Fibroblast of the aortic adventitia (primary cell): ENCODE measurements around the gene IL12RB1. TPM values are rescaled to one million over a fixed set of nuclear protein-coding genes. Genes with fewer than 3 reads are reported as not detected.

Experiments used
- DNase-seq: peaks from one replicate; pipeline ENCODE4 v3.0.0-alpha.2; 2010; ENCODE audit warnings: low read depth
- H3K4me3 ChIP-seq: 2 replicates; pipeline ENCODE4 v1.5.1; 2011; ENCODE audit warnings: low read depth, mild to moderate bottlenecking, control low read depth, low read length, moderate library complexity
- total RNA-seq: library from RNA; depleted of rRNA; stranded (reverse); fragments of >200 nt; gene quantifications from 2 replicates; pipeline ENCODE4 v1.2.3, GENCODE V29; 2012; ENCODE audit warnings: low replicate concordance
- TF ChIP-seq, protein P1 (sequence below): IDR thresholded peaks from 2 replicates; pipeline ENCODE4 v1.5.1; 2011; ENCODE audit warnings: mild to moderate bottlenecking, low read length, control low read depth, inconsistent platforms; ENCODE audit not compliant: insufficient read depth

IL12RB1 gene
- total RNA-seq, 1 donor, result not detected

DNA sequence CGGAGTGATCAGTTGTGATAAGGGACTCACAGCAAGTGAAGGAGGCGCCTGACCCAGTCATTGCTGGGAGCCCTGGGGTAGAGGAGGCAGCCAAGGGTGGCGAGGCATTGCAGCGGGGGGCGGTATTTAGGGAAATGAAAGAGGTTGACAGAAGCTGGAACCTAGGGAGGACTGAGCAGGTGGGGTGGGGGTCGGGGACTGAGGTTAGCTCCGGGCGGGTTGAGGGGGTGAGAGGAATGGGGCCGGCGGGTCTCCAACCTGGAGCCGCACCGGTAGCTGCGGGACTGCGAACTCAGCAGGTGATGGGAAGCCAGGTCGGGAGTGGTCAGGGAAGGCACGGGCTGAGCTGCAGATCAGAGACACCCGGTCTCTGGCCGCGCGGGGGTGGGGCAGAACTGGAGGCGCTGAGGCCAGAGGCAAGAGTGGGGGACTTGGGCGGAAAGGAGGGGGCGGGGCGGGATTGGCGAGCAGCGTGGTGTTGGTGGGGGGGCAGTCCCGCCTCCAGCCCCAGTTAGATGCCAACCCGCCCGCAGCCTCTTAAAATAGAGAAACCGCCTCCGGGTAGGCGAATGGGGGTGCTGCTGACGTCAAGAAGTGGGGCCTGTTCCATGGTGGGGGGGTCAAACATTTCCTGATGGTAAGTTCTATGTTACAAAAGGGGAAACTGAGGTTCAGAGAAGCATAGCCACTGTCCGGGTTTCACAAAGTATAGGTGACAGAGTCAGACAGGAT, 12.3 kb upstream of the IL12RB1 start:
- TF ChIP-seq, protein P1, sequence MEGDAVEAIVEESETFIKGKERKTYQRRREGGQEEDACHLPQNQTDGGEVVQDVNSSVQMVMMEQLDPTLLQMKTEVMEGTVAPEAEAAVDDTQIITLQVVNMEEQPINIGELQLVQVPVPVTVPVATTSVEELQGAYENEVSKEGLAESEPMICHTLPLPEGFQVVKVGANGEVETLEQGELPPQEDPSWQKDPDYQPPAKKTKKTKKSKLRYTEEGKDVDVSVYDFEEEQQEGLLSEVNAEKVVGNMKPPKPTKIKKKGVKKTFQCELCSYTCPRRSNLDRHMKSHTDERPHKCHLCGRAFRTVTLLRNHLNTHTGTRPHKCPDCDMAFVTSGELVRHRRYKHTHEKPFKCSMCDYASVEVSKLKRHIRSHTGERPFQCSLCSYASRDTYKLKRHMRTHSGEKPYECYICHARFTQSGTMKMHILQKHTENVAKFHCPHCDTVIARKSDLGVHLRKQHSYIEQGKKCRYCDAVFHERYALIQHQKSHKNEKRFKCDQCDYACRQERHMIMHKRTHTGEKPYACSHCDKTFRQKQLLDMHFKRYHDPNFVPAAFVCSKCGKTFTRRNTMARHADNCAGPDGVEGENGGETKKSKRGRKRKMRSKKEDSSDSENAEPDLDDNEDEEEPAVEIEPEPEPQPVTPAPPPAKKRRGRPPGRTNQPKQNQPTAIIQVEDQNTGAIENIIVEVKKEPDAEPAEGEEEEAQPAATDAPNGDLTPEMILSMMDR, result no peak
- no peak for DNase-seq
- H3K4me3 ChIP-seq, result no peak overlapping the region

DNA sequence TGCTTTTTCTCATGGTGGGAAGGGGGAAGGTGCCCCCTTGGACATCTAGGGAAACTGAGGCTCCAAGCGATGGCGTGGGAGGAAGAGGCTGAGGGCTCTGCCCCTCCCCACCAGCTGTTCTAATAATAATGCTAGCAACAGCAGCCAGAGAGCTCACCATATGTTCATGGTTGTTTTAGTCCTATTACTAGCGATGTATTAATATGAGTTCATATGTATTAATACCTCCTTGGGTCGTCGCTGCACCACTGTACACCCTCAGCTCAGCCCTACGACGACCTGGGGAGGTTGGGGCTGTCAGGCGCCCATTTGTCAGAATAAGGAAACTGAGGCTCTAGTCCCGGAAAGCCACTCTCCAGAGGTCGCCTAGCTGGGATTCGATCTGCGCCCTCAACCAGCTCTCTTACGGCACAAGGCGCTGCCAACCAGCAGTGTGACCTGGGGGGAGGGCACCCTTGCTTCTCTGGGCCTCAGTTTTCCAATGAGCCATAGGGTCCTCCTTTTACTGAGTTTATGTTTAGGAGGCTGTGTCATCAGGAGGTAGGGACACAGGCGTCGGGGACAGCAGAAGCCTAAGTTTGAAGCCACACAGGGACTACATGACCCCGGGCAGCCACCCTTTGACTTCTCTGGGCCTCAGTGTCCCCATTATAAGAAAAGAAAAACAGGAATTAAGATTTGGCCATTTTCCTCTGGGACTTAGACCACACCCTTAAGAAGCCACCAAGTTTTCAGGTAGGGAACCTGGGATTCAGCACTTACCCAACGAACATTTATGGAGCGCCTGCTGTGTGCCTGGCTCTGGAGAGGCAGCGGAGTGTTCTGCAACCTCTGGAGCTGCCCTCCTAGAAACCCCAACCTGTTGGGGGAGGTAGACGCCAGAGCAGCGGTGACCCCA, 11.5 kb upstream of the IL12RB1 start:
- DNase-seq, result no peak

DNA sequence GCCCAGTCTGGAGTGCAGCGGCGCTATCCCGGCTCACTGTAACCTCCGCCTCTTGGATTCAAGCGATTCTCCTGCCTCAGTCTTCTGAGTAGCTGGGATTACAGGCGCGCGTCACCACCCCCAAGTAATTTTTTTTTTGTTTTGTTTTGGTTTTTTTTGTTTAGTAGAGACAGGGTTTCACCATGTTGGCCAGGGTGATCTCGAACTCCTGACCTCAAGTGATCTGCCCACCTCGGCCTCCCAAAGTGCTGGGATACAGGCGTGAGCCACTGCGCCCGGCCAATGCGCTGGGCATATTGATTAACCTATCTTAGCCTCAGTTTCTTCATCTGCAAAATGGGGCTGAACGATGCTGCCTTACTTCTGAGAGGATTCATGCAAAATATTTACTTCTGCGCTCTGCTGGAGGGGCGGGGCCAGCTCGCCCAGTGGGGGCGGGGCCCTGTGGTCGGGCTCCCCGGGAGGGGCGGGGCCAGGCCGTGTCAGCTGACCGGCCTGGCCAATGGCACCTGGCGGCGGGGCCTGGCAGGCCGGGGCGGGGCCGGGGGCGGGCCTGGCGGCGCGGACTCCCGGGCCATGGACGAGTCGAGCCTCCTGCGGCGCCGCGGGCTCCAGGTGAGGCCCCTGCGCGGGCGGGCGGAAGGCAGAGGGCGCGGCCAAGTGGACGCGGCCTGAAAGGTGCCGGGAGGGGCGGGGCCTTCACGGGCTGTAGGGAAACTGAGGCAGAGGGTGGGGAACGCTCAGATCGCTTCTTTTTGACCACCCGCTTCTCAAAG, 10.7 kb upstream of the IL12RB1 start, which contains the start of gene MAST3:
Gene MAST3 (plus strand): TSS at position 562 of the 776 bp plus-strand sequence. CDS start 15 bp downstream, at position 577.
- peak within 1 kb of the TSS; percentile 69 for H3K4me3 ChIP-seq
- peak; percentile 58 for DNase-seq
- TF ChIP-seq, protein P1, result no peak

More for the DNA sequence above, 11.5 kb upstream of the IL12RB1 start:
- TF ChIP-seq, protein P1, result no peak
- H3K4me3 ChIP-seq, result peak overlapping the region; percentile 69

DNA sequence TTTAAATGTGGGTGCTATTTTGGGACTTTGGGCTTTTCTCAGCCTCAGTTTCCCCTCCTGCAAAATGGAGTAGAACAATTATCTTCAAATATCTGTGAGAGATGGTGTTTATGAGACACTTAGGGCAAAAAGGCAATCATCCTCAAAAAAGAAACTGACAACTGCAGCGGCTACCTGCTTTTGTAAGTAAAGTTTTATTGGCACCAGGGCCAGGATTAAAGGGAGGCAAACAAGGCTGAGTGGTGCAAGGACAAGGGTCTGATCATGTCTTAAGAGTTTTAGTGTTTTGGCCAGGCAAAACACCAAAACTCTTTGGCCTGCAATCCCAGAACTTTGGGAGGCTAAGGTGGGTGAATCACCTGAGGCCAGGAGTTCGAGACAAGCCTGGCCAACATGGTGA, 9.5 kb upstream of the IL12RB1 start:
- DNase-seq, result no peak
- no peak overlapping the region for H3K4me3 ChIP-seq
- TF ChIP-seq, protein P1, result no peak

DNA sequence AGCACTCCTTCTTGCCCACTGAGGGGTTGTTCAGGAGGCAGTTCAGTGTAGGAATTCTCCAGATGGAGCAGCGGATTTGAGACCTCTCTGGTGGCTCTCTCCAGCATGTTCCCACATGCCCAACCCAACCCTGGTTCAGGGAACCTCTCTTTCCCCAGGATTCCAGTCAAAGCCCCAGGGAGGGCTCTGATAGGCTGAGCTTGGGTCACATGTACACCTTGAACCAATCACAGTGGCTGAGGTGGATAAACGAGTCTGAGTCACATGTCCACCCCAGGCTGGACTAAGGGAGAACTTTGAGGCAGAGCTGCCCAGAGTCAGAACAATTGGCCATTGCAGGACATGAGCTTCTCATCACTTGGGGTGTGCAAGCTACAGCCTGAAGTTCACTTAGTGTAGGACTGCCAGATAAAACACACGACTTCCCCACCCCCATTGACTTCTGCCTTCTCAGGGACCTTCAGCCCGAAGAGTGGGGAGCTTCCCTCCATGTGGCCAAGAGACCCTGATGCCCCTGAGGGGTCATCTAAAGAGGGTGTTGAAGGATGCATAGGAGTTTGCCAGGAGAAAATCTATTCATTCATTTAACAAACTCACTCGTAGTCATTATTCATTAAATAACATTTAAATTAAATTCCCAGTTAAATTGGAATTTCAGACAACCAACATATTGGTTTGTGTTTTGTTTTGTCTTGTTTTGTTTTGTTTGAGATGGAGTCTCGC, 6.9 kb upstream of the IL12RB1 start:
- no peak overlapping the region for H3K4me3 ChIP-seq
- TF ChIP-seq, protein P1, result no peak
- peak; percentile 39 for DNase-seq

DNA sequence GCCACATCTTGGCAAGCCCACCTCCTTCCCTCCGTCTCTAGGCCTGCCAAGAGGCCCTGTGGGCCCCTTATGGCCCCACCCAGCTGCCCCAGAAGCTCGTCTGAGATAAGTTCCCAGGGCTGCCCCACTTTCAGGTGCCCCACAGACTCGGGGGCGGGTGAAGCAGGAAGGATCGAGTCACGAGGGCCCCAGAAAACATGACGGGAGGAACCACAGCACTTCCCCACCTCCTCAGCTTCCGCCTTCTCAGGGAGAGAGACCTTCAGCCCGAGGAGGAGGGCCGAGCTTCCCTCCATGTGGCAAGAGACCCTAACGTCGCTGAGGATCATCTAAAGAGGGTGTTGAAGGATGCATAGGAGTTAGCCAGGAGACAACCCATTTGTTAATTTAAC, 4.5 kb upstream of the IL12RB1 start:
- TF ChIP-seq, protein P1, result no peak
- no peak overlapping the region for H3K4me3 ChIP-seq
- DNase-seq, result no peak
